K562 (cell line): Measurements from ENCODE around the gene CAMK2G. TPM values are rescaled to one million over a fixed set of nuclear protein-coding genes. Genes with fewer than 3 reads are reported as not detected.

Source experiments
- BDP1 ChIP-seq: IDR thresholded peaks from 3 replicates; pipeline ENCODE4 v1.6.1; 2011; ENCODE audit not compliant: insufficient read length, insufficient read depth
- BRD4 ChIP-seq: fragments of 200-600 bp; sonication (generic); IDR thresholded peaks from 2 replicates; pipeline ENCODE4 v1.6.1; 2017; ENCODE audit warnings: inconsistent platforms
- CCAR2 ChIP-seq: fragments of 200-400 bp; formaldehyde crosslinking; IDR thresholded peaks from 2 replicates; pipeline ENCODE4 v1.6.1; 2017; ENCODE audit warnings: mild to moderate bottlenecking, low read depth, low read length
- CHD2 ChIP-seq: IDR thresholded peaks from 2 replicates; pipeline ENCODE4 v1.6.1; 2011; ENCODE audit warnings: low read depth, low read length
- ESRRB ChIP-seq: fragments of 250-450 bp; sonication (Bioruptor Pico); IDR thresholded peaks from 2 replicates; pipeline ENCODE4 v1.5.0; 2020; ENCODE audit warnings: mild to moderate bottlenecking, moderate library complexity, borderline replicate concordance
- FIP1L1 ChIP-seq: fragments of 200-400 bp; formaldehyde crosslinking; IDR thresholded peaks from 2 replicates; pipeline ENCODE4 v1.6.1; 2018; ENCODE audit warnings: mild to moderate bottlenecking, low read depth, low read length; ENCODE audit not compliant: poor library complexity, severe bottlenecking
- FOXK2 ChIP-seq, 2 experiments: fragments of 450-650 bp; IDR thresholded peaks in 1 of 2; conservative IDR thresholded peaks in 1 of 2; 2 replicates each; pipeline ENCODE4 v1.6.1; 2016; ENCODE audit warnings: low read depth in 2 of 2, mild to moderate bottlenecking in 1 of 2
- HCFC1 ChIP-seq: IDR thresholded peaks from 2 replicates; pipeline ENCODE4 v1.6.1; 2012; ENCODE audit warnings: low read depth, low read length, improper control_type of control experiment
- HLTF ChIP-seq: fragments of 450-650 bp; IDR thresholded peaks from 2 replicates; pipeline ENCODE4 v1.6.1; 2016
- HMG20A ChIP-seq: fragments of 450-650 bp; formaldehyde crosslinking; conservative IDR thresholded peaks from 2 replicates; pipeline ENCODE4 v1.4.0; 2020; ENCODE audit warnings: mild to moderate bottlenecking, mixed read lengths
- HMGN3 ChIP-seq: IDR thresholded peaks from 2 replicates; pipeline ENCODE4 v1.6.1; 2011; ENCODE audit warnings: borderline replicate concordance, low read depth, mild to moderate bottlenecking, mixed read lengths, low read length; ENCODE audit not compliant: insufficient read length; ENCODE audit errors: extremely low read depth
- KAT8 ChIP-seq: fragments of 450-650 bp; IDR thresholded peaks from 2 replicates; pipeline ENCODE4 v1.6.1; 2016; ENCODE audit warnings: low read depth, mild to moderate bottlenecking
- MCM2 ChIP-seq: fragments of 450-650 bp; IDR thresholded peaks from 2 replicates; pipeline ENCODE4 v1.6.1; 2017; ENCODE audit warnings: low read depth, mild to moderate bottlenecking
- MEIS2 ChIP-seq: fragments of 450-650 bp; IDR thresholded peaks from 2 replicates; pipeline ENCODE4 v1.6.1; 2014; ENCODE audit warnings: mild to moderate bottlenecking; ENCODE audit not compliant: partially characterized antibody
- PHB ChIP-seq: fragments of 250-450 bp; sonication (Bioruptor Pico); IDR thresholded peaks from 2 replicates; pipeline ENCODE4 v1.5.0; 2021
- PPARD ChIP-seq: fragments of 250-450 bp; sonication (Bioruptor Pico); IDR thresholded peaks from 2 replicates; pipeline ENCODE4 v1.8.0; 2022; ENCODE audit warnings: inconsistent platforms, mild to moderate bottlenecking, moderate library complexity
- SAFB2 ChIP-seq: fragments of 200-400 bp; formaldehyde crosslinking; IDR thresholded peaks from 2 replicates; pipeline ENCODE4 v1.6.1; 2018; ENCODE audit warnings: borderline replicate concordance, low read length, low read depth, moderate library complexity; ENCODE audit not compliant: severe bottlenecking
- TAF7 ChIP-seq: fragments of 450-650 bp; IDR thresholded peaks from 2 replicates; pipeline ENCODE4 v1.6.1; 2016; ENCODE audit warnings: missing genetic modification characterization, missing compliant biosample characterization
- TCF3 ChIP-seq: sonication (generic); formaldehyde crosslinking; IDR thresholded peaks from 2 replicates; pipeline ENCODE4 v1.4.0; 2020; ENCODE audit warnings: mild to moderate bottlenecking, missing genetic modification reagents
- THRA ChIP-seq: fragments of 450-650 bp; IDR thresholded peaks from 2 replicates; pipeline ENCODE4 v1.6.1; 2017; ENCODE audit warnings: mild to moderate bottlenecking, moderate library complexity
- ZFP1 ChIP-seq: fragments of 450-650 bp; formaldehyde crosslinking; IDR thresholded peaks from 2 replicates; pipeline ENCODE4 v1.4.0; 2020; ENCODE audit warnings: mild to moderate bottlenecking, mixed read lengths
- ZHX1 ChIP-seq: fragments of 150-350 bp; conservative IDR thresholded peaks from 2 replicates; pipeline ENCODE4 v1.6.1; 2014; ENCODE audit warnings: low read length
- ZNF134 ChIP-seq: fragments of 250-450 bp; sonication (Bioruptor Pico); conservative IDR thresholded peaks from 2 replicates; pipeline ENCODE4 v1.4.0; 2020
- ZNF354B ChIP-seq: fragments of 250-450 bp; sonication (Bioruptor Pico); IDR thresholded peaks from 2 replicates; pipeline ENCODE4 v1.4.0; 2020
- polyA plus RNA-seq, 8 experiments: library from polyadenylated mRNA; depleted of rRNA in 4 of 8; stranded (reverse) in 5 of 8; unstranded in 3 of 8; fragments of >200 nt; fragmentation: Nextera tagmentation in 2 of 8; fragmentation: Illumina TruSeq in 1 of 8; extraction: Ambion mirVana in 2 of 8; extraction: Trizol in 1 of 8; gene quantifications; 2 replicates each; pipeline versions ENCODE4 v1.2.1 to v1.2.3, GENCODE V29; 2011 to 2014; ENCODE audit warnings: inconsistent platforms in 1 of 8, missing spikeins in 1 of 8
- total RNA-seq, 7 experiments: library from RNA; depleted of rRNA in 6 of 7; stranded (reverse); fragments of >200 nt in 6 of 7; fragmentation: Illumina TruSeq in 2 of 7; extraction: Trizol in 2 of 7; gene quantifications; 2 replicates each; pipeline versions ENCODE4 v1.2.1 to v1.2.3, GENCODE V29; 2011 to 2021; ENCODE audit warnings: low replicate concordance in 1 of 7
- TF ChIP-seq, protein P1 (sequence below): fragments of 450-650 bp; IDR thresholded peaks from 2 replicates; pipeline ENCODE4 v1.6.1; 2016; ENCODE audit warnings: antibody characterized with exemption

The CAMK2G gene
- total and polyA plus RNA-seq, 9 of the 15 experiments (the other 6 are each of a cell fraction or from before 2014, with no cell fraction given) = 9.0 to 37.9 (median 32.6) TPM

- peak; percentile 98 for TF ChIP-seq PHB (CRISPR knock-in tag)
- TF ChIP-seq ZNF354B = no peak
- no peak for TF ChIP-seq BDP1
- TF ChIP-seq ESRRB = peak; percentile 86; the same call in 1 of the 2 replicates
- TF ChIP-seq SAFB2 = no peak
- TF ChIP-seq MEIS2 = no peak
- TF ChIP-seq HMGN3 = peak; percentile 98
- TF ChIP-seq ZNF134 (CRISPR knock-in tag) = no peak
- TF ChIP-seq FOXK2 (conservative IDR thresholded peaks at IDR 0.05 in 1 of 2, IDR thresholded peaks at IDR 0.05 in 1 of 2; ENCODE audit: low read depth in 2 of 2) = peak in 1 of 2 experiments; percentile 8; a peak in 1 of 4 replicates
- no peak for TF ChIP-seq THRA
- peak; percentile 31; the same call in 1 of the 2 replicates for TF ChIP-seq ZFP1 (CRISPR knock-in tag)
- no peak; the same call in 1 of the 2 replicates for TF ChIP-seq TCF3 (CRISPR knock-in tag)
- peak; percentile 70 for TF ChIP-seq HCFC1
- peak; percentile 47; the same call in 1 of the 2 replicates for TF ChIP-seq TAF7
- no peak for TF ChIP-seq KAT8
- TF ChIP-seq CHD2 = peak; percentile 10; the same call in 1 of the 2 replicates
- TF ChIP-seq, protein P1, sequence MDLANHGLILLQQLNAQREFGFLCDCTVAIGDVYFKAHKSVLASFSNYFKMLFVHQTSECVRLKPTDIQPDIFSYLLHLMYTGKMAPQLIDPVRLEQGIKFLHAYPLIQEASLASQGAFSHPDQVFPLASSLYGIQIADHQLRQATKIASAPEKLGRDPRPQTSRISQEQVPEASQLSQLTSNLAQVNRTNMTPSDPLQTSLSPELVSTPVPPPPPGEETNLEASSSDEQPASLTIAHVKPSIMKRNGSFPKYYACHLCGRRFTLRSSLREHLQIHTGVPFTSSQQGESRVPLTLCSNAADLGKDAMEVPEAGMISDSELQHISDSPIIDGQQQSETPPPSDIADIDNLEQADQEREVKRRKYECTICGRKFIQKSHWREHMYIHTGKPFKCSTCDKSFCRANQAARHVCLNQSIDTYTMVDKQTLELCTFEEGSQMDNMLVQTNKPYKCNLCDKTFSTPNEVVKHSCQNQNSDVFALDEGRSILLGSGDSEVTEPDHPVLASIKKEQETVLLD = peak; percentile 70; the same call in 1 of the 2 replicates
- TF ChIP-seq FIP1L1 = peak; percentile 94
- TF ChIP-seq BRD4 = no peak
- TF ChIP-seq MCM2 = no peak
- TF ChIP-seq HLTF = no peak
- TF ChIP-seq ZHX1 = 0 out of 2 replicates have a peak, but pooled peaks have one; percentile 65
- no peak for TF ChIP-seq CCAR2
- TF ChIP-seq PPARD = no peak
- no peak for TF ChIP-seq HMG20A
Measured at GRCh38 chr10:73772281-73773151, 101.8 kb downstream of the CAMK2G start (continued).
